ENCODE measurements around the gene SBF1. TPM values are rescaled to one million over a fixed set of nuclear protein-coding genes. Genes with fewer than 3 reads are reported as not detected.

SBF1 gene
- total and polyA plus RNA-seq, 4 donors, result 30.1 to 76.9 (median 34.2) TPM

DNA sequence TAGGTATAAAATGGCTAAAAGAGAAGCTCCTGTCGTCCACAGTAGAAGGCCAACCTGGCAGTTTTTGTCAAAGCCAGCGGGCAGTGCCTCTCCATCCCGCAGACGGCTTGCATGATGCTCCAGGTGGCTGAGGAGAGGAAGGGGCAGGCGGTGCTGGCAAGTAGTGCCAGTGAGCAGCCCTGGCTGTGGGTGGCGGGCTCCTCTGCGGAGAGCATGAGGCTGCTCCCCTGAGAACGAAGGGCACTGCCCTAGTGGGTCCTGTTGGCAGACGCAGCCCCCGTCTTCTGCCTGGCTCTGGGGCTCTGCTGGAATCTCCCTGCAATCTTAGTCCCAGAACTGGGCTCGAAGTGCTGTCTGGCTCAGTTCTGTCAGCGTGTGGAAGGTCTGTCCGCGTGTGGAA lies 50.9 kb downstream of the SBF1 start:
- 97 to 98% methylated on average over 14 of the region's 14 CpGs for WGBS, 2 donors
- no peak overlapping the region for H3K9ac ChIP-seq (ENCODE audit: insufficient read depth in 1 of 2, low read length in 2 of 2)
- H3K36me3 ChIP-seq (ENCODE audit: control insufficient read depth in 4 of 4, insufficient read depth in 4 of 4, low read length in 4 of 4), result peaks cover 19 to 48% (median 46%) of the 10 kb centered on the region in 4 donors
- H3K4me1 ChIP-seq (ENCODE audit: control insufficient read depth in 5 of 5, insufficient read depth in 5 of 5, low read length in 5 of 5), result no peaks in the 10 kb centered on the region
- H3K9me3 ChIP-seq (ENCODE audit: control insufficient read depth in 4 of 4, insufficient read depth in 3 of 4, low read length in 3 of 4), result no peaks in the 10 kb centered on the region
- no peaks in the 10 kb centered on the region for H3K27me3 ChIP-seq (ENCODE audit: control insufficient read depth in 3 of 3, insufficient read depth in 3 of 3, low read length in 2 of 3)
- H3K27ac ChIP-seq (ENCODE audit: low read depth in 1 of 2, low read length in 1 of 2), result no peak overlapping the region
- ATAC-seq (ENCODE audit: insufficient read depth, low FRiP score), result no peak
- H3K4me3 ChIP-seq, result no peak overlapping the region
- no peak for DNase-seq
- TF ChIP-seq, protein P1, sequence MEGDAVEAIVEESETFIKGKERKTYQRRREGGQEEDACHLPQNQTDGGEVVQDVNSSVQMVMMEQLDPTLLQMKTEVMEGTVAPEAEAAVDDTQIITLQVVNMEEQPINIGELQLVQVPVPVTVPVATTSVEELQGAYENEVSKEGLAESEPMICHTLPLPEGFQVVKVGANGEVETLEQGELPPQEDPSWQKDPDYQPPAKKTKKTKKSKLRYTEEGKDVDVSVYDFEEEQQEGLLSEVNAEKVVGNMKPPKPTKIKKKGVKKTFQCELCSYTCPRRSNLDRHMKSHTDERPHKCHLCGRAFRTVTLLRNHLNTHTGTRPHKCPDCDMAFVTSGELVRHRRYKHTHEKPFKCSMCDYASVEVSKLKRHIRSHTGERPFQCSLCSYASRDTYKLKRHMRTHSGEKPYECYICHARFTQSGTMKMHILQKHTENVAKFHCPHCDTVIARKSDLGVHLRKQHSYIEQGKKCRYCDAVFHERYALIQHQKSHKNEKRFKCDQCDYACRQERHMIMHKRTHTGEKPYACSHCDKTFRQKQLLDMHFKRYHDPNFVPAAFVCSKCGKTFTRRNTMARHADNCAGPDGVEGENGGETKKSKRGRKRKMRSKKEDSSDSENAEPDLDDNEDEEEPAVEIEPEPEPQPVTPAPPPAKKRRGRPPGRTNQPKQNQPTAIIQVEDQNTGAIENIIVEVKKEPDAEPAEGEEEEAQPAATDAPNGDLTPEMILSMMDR (IDR thresholded peaks at IDR 0.05; ENCODE audit: control extremely low read depth, extremely low read depth), result no peak

DNA sequence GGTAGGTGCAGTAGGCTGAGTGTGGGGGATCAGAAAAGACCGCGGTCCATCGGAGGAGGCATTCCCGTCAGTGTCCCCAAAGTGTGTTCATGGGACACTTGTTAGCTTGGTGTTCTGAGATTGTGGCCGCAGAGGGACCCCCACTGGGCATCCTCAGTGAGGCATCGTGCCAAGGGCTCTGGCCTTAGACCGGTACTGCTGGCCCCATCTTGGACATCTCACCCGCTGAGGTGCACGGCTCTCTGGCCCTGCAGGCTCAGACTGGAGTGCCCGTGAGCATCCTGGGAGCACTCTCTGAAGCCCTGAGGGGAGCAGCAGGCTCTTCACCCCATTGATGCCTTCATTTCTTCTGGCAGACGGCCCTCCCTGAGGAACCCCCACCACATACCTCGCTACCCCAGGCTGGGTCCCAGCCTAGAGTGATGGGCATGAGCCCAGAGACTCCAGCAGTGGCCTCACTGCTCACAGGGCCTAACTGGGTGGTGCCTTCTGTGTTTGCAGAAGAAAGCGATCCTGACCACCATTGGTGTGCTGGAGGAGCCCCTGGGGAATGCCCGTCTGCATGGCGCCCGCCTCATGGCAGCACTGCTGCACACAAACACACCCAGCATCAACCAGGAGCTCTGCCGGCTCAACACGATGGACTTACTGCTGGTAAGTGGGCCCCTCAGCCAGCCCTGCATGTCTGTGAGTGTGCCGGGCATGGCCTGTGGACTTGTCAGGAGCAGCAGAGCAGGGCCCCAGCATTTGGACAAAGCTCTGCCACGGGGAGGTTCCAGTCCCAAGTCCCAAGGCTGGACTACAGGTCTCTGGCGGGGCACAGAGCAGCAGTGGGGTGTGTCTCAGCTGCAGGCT lies 51.6 kb downstream of the SBF1 start:
- DNase-seq (no peak), ATAC-seq (ENCODE audit: insufficient read depth, low FRiP score) (no peak)
- Histone ChIP-seq H3K4me3 (no peak overlapping the region), H3K27ac (ENCODE audit: low read depth in 1 of 2, low read length in 1 of 2) (no peak overlapping the region), H3K9ac (ENCODE audit: insufficient read depth in 1 of 2, low read length in 2 of 2) (no peak overlapping the region), H3K27me3 (ENCODE audit: control insufficient read depth in 3 of 3, insufficient read depth in 3 of 3, low read length in 2 of 3) (no peaks in the 10 kb centered on the region), H3K9me3 (ENCODE audit: control insufficient read depth in 4 of 4, insufficient read depth in 3 of 4, low read length in 3 of 4) (no peaks in the 10 kb centered on the region), H3K36me3 (ENCODE audit: control insufficient read depth in 4 of 4, insufficient read depth in 4 of 4, low read length in 4 of 4) (peaks cover 19 to 52% (median 47%) of the 10 kb centered on the region in 4 donors), H3K4me1 (ENCODE audit: control insufficient read depth in 5 of 5, insufficient read depth in 5 of 5, low read length in 5 of 5) (no peaks in the 10 kb centered on the region)
- WGBS, 2 donors, result 94 to 96% methylated on average over 21 of the region's 21 CpGs
- TF ChIP-seq, protein P1 (IDR thresholded peaks at IDR 0.05; ENCODE audit: control extremely low read depth, extremely low read depth), result no peak

DNA sequence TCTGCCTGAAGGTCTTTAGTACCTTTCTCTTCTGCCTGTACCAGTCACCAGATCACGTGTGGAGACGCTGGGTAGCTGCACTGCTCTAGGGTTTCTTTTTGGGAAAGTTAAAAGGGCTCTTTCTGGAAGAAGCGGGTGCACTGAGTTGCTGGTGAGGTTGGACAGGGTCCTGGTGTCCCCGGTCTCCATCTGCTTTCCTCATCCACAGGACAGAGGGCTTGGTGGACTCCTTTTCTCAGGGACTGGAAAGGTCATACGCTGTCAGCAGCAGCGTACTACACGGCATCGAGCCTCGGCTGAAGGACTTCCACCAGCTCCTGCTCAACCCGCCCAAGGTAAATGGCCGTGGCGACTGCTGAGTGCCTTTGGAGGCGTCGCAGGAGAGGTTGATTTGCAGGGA lies 52.8 kb downstream of the SBF1 start:
- Histone ChIP-seq H3K36me3 (ENCODE audit: control insufficient read depth in 4 of 4, insufficient read depth in 4 of 4, low read length in 4 of 4) (peaks cover 23 to 58% (median 52%) of the 10 kb centered on the region in 4 donors), H3K27me3 (ENCODE audit: control insufficient read depth in 3 of 3, insufficient read depth in 3 of 3, low read length in 2 of 3) (no peaks in the 10 kb centered on the region), H3K27ac (ENCODE audit: low read depth in 1 of 2, low read length in 1 of 2) (no peak overlapping the region), H3K9me3 (ENCODE audit: control insufficient read depth in 4 of 4, insufficient read depth in 3 of 4, low read length in 3 of 4) (peaks cover 0 to 4% (median 0%) of the 10 kb centered on the region in 4 donors), H3K9ac (ENCODE audit: insufficient read depth in 1 of 2, low read length in 2 of 2) (no peak overlapping the region), H3K4me3 (no peak overlapping the region), H3K4me1 (ENCODE audit: control insufficient read depth in 5 of 5, insufficient read depth in 5 of 5, low read length in 5 of 5) (no peaks in the 10 kb centered on the region)
- WGBS, 2 donors, result 95 to 96% methylated on average over 14 of the region's 14 CpGs
- DNase-seq, result no peak
- TF ChIP-seq, protein P1 (IDR thresholded peaks at IDR 0.05; ENCODE audit: control extremely low read depth, extremely low read depth), result no peak
- no peak for ATAC-seq (ENCODE audit: insufficient read depth, low FRiP score)
